IMR-90 (cell line): Measurements from ENCODE around the gene KIF25. TPM values are rescaled to one million over a fixed set of nuclear protein-coding genes. Genes with fewer than 3 reads are reported as not detected.

Source experiments
- ATAC-seq: fragments of 200-7000 bp; cut with Tn5 transposase; 2 replicates; pipeline ENCODE4 v1.9.1; 2020; ENCODE audit warnings: low read depth, mild to moderate bottlenecking, moderate library complexity
- BruUV-seq: library from RNA; stranded (reverse); fragments of 400-500 nt; replicated peaks from 2 replicates; lab custom pipeline; 2021; lab: Mats Ljungman, UMichigan
- CTCF ChIA-PET: fragments of 300-600 bp; formaldehyde crosslinking; extraction: SDS; loops from one replicate; lab custom pipeline; 2021; ENCODE audit warnings: antibody characterized with exemption; lab: Yijun Ruan, JAX
- POLR2A ChIA-PET: fragments of 300-600 bp; sonication (Branson Sonifier 250); formaldehyde crosslinking; loops from one replicate; lab custom pipeline; 2022; ENCODE audit warnings: antibody characterized with exemption; ENCODE audit not compliant: unreplicated experiment; lab: Charles Lee
- DNase-seq: peaks from one replicate; pipeline ENCODE4 v3.0.0; 2013
- H2AFZ ChIP-seq: replicated peaks from 2 replicates; pipeline ENCODE3; 2013; ENCODE audit warnings: low read length, mild to moderate bottlenecking; ENCODE audit not compliant: poor library complexity
- H2AK5ac ChIP-seq: 2 replicates; pipeline ENCODE4 v1.6.1; 2013; ENCODE audit warnings: low read depth, low read length, inconsistent platforms
- H2AK9ac ChIP-seq: replicated peaks from 2 replicates; pipeline ENCODE3; 2013; ENCODE audit warnings: mild to moderate bottlenecking, low read depth, low read length, moderate library complexity; ENCODE audit not compliant: poor library complexity
- H2BK120ac ChIP-seq: 2 replicates; pipeline ENCODE4 v1.6.1; 2013; ENCODE audit warnings: low read depth, low read length, inconsistent platforms
- H2BK15ac ChIP-seq: 3 replicates; pipeline ENCODE4 v1.6.1; 2013; ENCODE audit warnings: low read depth, low read length, inconsistent platforms
- H2BK20ac ChIP-seq: 2 replicates; pipeline ENCODE4 v1.6.1; 2013; ENCODE audit warnings: low read depth, mild to moderate bottlenecking, inconsistent platforms, low read length, moderate library complexity
- H2BK5ac ChIP-seq: 2 replicates; pipeline ENCODE4 v1.6.1; 2013; ENCODE audit warnings: mild to moderate bottlenecking, low read depth, low read length, inconsistent platforms; ENCODE audit not compliant: poor library complexity, severe bottlenecking
- H3K14ac ChIP-seq: replicated peaks from 2 replicates; pipeline ENCODE4 v1.6.1; 2013; ENCODE audit warnings: low read depth, low read length, inconsistent platforms
- H3K18ac ChIP-seq: 2 replicates; pipeline ENCODE4 v1.6.1; 2013; ENCODE audit warnings: low read depth, low read length, control low read depth
- H3K23ac ChIP-seq: 2 replicates; pipeline ENCODE4 v1.6.1; 2013; ENCODE audit warnings: low read depth, low read length, inconsistent platforms
- H3K27ac ChIP-seq: 2 replicates; pipeline ENCODE4 v1.5.1; 2013; ENCODE audit warnings: mild to moderate bottlenecking, control low read depth, low read length; ENCODE audit not compliant: insufficient read depth
- H3K27me3 ChIP-seq: 2 replicates; pipeline ENCODE4 v1.6.1; 2013; ENCODE audit warnings: low read length; ENCODE audit not compliant: control insufficient read depth, insufficient read depth
- H3K36me3 ChIP-seq: 2 replicates; pipeline ENCODE4 v1.6.1; 2013; ENCODE audit warnings: low read length, mixed read lengths; ENCODE audit not compliant: control insufficient read depth, insufficient read depth
- H3K4ac ChIP-seq: 2 replicates; pipeline ENCODE4 v1.6.1; 2013; ENCODE audit warnings: low read depth, low read length, inconsistent platforms
- H3K4me1 ChIP-seq: 2 replicates; pipeline ENCODE4 v1.6.1; 2013; ENCODE audit warnings: low read length, mixed read lengths; ENCODE audit not compliant: control insufficient read depth, insufficient read depth
- H3K4me2 ChIP-seq: 2 replicates; pipeline ENCODE4 v1.6.1; 2013; ENCODE audit warnings: low read depth, mild to moderate bottlenecking, control low read depth, low read length, moderate library complexity
- H3K4me3 ChIP-seq: 2 replicates; pipeline ENCODE4 v1.5.1; 2013; ENCODE audit warnings: low read depth, mild to moderate bottlenecking, control low read depth, low read length, moderate library complexity; ENCODE audit not compliant: insufficient read depth
- H3K56ac ChIP-seq: 2 replicates; pipeline ENCODE4 v1.6.1; 2013; ENCODE audit warnings: low read length, inconsistent platforms; ENCODE audit not compliant: insufficient read depth; ENCODE audit errors: extremely low read depth
- H3K79me1 ChIP-seq, 2 experiments: 2 replicates each; pipeline ENCODE4 v1.6.1; 2013; ENCODE audit warnings: low read length in 2 of 2, inconsistent platforms in 1 of 2, low read depth in 1 of 2
- H3K9ac ChIP-seq: 2 replicates; pipeline ENCODE4 v1.6.1; 2013; ENCODE audit warnings: low read depth, low read length, control low read depth
- H3K9me1 ChIP-seq: 2 replicates; pipeline ENCODE4 v1.6.1; 2013; ENCODE audit warnings: low read length, inconsistent platforms; ENCODE audit not compliant: insufficient read depth
- H3K9me3 ChIP-seq: 2 replicates; pipeline ENCODE4 v1.6.1; 2013; ENCODE audit warnings: low read length; ENCODE audit not compliant: control insufficient read depth, insufficient read depth
- H4K20me1 ChIP-seq: 2 replicates; pipeline ENCODE4 v1.6.1; 2013; ENCODE audit warnings: low read length, inconsistent platforms; ENCODE audit not compliant: insufficient read depth
- H4K5ac ChIP-seq: 2 replicates; pipeline ENCODE4 v1.6.1; 2013; ENCODE audit warnings: mild to moderate bottlenecking, low read depth, low read length, control low read depth
- H4K8ac ChIP-seq, 2 experiments: 2 replicates each; pipeline ENCODE4 v1.6.1; 2013; ENCODE audit warnings: low read depth in 2 of 2, low read length in 2 of 2, control low read depth in 1 of 2, inconsistent platforms in 1 of 2
- H4K91ac ChIP-seq: 2 replicates; pipeline ENCODE4 v1.6.1; 2013; ENCODE audit warnings: low read depth, low read length, inconsistent platforms; ENCODE audit not compliant: insufficient read depth
- MXI1 ChIP-seq: IDR thresholded peaks from 2 replicates; pipeline ENCODE4 v1.6.1; 2012; ENCODE audit warnings: low read depth, mild to moderate bottlenecking, low read length, moderate library complexity, borderline replicate concordance
- WGBS, 2 experiments: methylation state at CpG; one replicate each; pipeline versions ENCODE4 v1.1.5 to v1.1.7; 2013; ENCODE audit warnings: missing lambda C conversion rate in 2 of 2; ENCODE audit not compliant: insufficient read length in 1 of 2; ENCODE audit errors: extremely low coverage in 2 of 2; 5-methylcytosine and 5-hydroxymethylcytosine counted together
- dilution Hi-C: fragments of 300-500 bp; cut with HindIII; formaldehyde crosslinking; loops from one replicate; pipeline ENCODE4 v1.14.3; 2018; ENCODE audit warnings: low sequenced_read_pairs; ENCODE audit not compliant: unreplicated experiment
- in situ Hi-C: fragments of 300-500 bp; cut with MboI; formaldehyde crosslinking; loops from 3 replicates; pipeline ENCODE4 v1.14.3; 2019; ENCODE audit warnings: low sequenced_read_pairs, inconsistent platforms, mixed read lengths
- intact Hi-C: fragments of 100-400 bp; cut with micrococcal nuclease; formaldehyde crosslinking; loops from 2 replicates; pipeline ENCODE4 v1.10.0; 2022
- polyA plus RNA-seq, 3 experiments: library from polyadenylated mRNA; depleted of rRNA; stranded (reverse); fragments of >200 nt; gene quantifications; 2 replicates each; pipeline ENCODE4 v1.2.3, GENCODE V29; 2012; ENCODE audit warnings: low replicate concordance in 1 of 3
- total RNA-seq: library from RNA; depleted of rRNA; stranded (reverse); fragments of >200 nt; gene quantifications from 2 replicates; pipeline ENCODE4 v1.2.3, GENCODE V29; 2012

Gene KIF25
- total and polyA plus RNA-seq, 2 of the 4 experiments (the other 2 are of a cell fraction) = not detected

GRCh38 chr6:168086066-168086465 is 88.6 kb downstream of the KIF25 start:
- H2BK20ac ChIP-seq = no peak overlapping the region
- no peak overlapping the region for H3K14ac ChIP-seq
- H3K4me2 ChIP-seq = no peak overlapping the region
- no peak overlapping the region for H4K91ac ChIP-seq
- WGBS, 2 experiments = 82% methylated on average over 6 of the region's 10 CpGs; no CpG with 5 or more reads in 1 of the 2 experiments
- dilution Hi-C loops = no loop called here
- CTCF ChIA-PET = no interaction called here
- H3K18ac ChIP-seq = no peak overlapping the region
- H2AK9ac ChIP-seq = no peak overlapping the region
- no peak overlapping the region for H4K5ac ChIP-seq
- intact Hi-C loops = no loop called here
- no peak overlapping the region for H3K56ac ChIP-seq
- no peak overlapping the region for H2AK5ac ChIP-seq
- H3K9me1 ChIP-seq = no peaks in the 10 kb centered on the region
- H3K4me3 ChIP-seq = no peak overlapping the region
- no peaks in the 10 kb centered on the region for H3K79me1 ChIP-seq
- no peaks in the 10 kb centered on the region for H3K9me3 ChIP-seq
- no peak overlapping the region for H3K9ac ChIP-seq
- no peak overlapping the region for H2BK15ac ChIP-seq
- no peak overlapping the region for H3K4ac ChIP-seq
- no peaks in the 10 kb centered on the region for H3K36me3 ChIP-seq
- BruUV-seq = no TSS peak
- no peak for TF ChIP-seq MXI1
- H3K27me3 ChIP-seq = peaks cover 5% of the 10 kb centered on the region; the same call in 1 of the 2 replicates
- DNase-seq = no peak
- no peak overlapping the region for H3K27ac ChIP-seq
- no peak overlapping the region for H2BK5ac ChIP-seq
- H2BK120ac ChIP-seq = no peak overlapping the region
- peaks cover 15% of the 10 kb centered on the region; the same call in 1 of the 2 replicates for H3K4me1 ChIP-seq
- H3K23ac ChIP-seq = no peak overlapping the region
- no peaks in the 10 kb centered on the region; the same call in 1 of the 2 replicates for H4K20me1 ChIP-seq
- no peak overlapping the region for H2AFZ ChIP-seq
- in situ Hi-C loops = no loop called here
- no peak for ATAC-seq
- no peak overlapping the region for H4K8ac ChIP-seq
- POLR2A ChIA-PET = no interaction called here
